HG03097 (cell line): ENCODE data around the gene EDDM13.
"Not testable (repeated sequence)": the region's sequence is repeated elsewhere in the genome, so short reads cannot be mapped to it uniquely, and the experiment has no call there.

Experiments
- ATAC-seq: cut with Tn5 transposase; IDR thresholded peaks from one replicate; pipeline ENCODE4 v1.9.1; 2021; ENCODE audit not compliant: unreplicated experiment, low FRiP score

Gene EDDM13

GRCh38 chr19:56272161-56272798, at the start of gene EDDM13:
Gene EDDM13, plus strand, starts transcription at chr19:56272748. Its CDS starts 87 bp downstream, at chr19:56272835.
- ATAC-seq, result no peak

GRCh38 chr19:56222901-56223300, 49.6 kb upstream of the EDDM13 start:
- ATAC-seq, result no peak

GRCh38 chr19:56223481-56223880, 49.1 kb upstream of the EDDM13 start:
- ATAC-seq, result no peak

GRCh38 chr19:56245121-56245740, 27.3 kb upstream of the EDDM13 start:
- ATAC-seq, result no peak

- not testable (repeated sequence) for ATAC-seq
These were observed 26.8 kb upstream of the EDDM13 start for GRCh38 chr19:56245764-56246163.

- not testable (repeated sequence) for ATAC-seq
These were observed 23.7 kb upstream of the EDDM13 start for GRCh38 chr19:56248736-56249338.

- ATAC-seq, result no peak
These were observed 19.7 kb upstream of the EDDM13 start for GRCh38 chr19:56252699-56253422.

- ATAC-seq, result no peak
These were observed 18.8 kb upstream of the EDDM13 start for GRCh38 chr19:56253737-56254136.

GRCh38 chr19:56258272-56258671, 14.3 kb upstream of the EDDM13 start:
- ATAC-seq, result no peak

- no peak for ATAC-seq
These were observed 11.4 kb upstream of the EDDM13 start for GRCh38 chr19:56261145-56261544.

GRCh38 chr19:56261932-56262331, 10.6 kb upstream of the EDDM13 start:
- ATAC-seq, result not testable (repeated sequence)

GRCh38 chr19:56263319-56263718, 9.2 kb upstream of the EDDM13 start:
- no peak for ATAC-seq

GRCh38 chr19:56266051-56266450, 6.5 kb upstream of the EDDM13 start:
- ATAC-seq, result no peak

GRCh38 chr19:56269348-56269747, 3.2 kb upstream of the EDDM13 start:
- ATAC-seq, result no peak

GRCh38 chr19:56270676-56271075, 1.9 kb upstream of the EDDM13 start:
- ATAC-seq, result no peak

- no peak for ATAC-seq
These were observed 1.4 kb upstream of the EDDM13 start for GRCh38 chr19:56271151-56271550.

GRCh38 chr19:56273563-56274117, 1.1 kb downstream of the EDDM13 start:
- no peak for ATAC-seq

GRCh38 chr19:56282809-56283208, 10.3 kb downstream of the EDDM13 start:
- ATAC-seq, result no peak

GRCh38 chr19:56284746-56285145, 12.2 kb downstream of the EDDM13 start:
- ATAC-seq, result no peak

GRCh38 chr19:56290104-56290503, 17.6 kb downstream of the EDDM13 start:
- ATAC-seq, result no peak

GRCh38 chr19:56291867-56292266, 19.3 kb downstream of the EDDM13 start:
- ATAC-seq, result no peak
